Esophagus squamous epithelium (tissue), 5 donors: ENCODE data around the gene RAB44. TPM values are rescaled to one million over a fixed set of nuclear protein-coding genes. Genes with fewer than 3 reads are reported as not detected.

Experiments
- DNase-seq: peaks from one replicate; lab custom pipeline; 2025; lab: John Stamatoyannopoulos, UW
- H3K27ac ChIP-seq, 4 donors: fragments of 200-600 bp; sonication (generic); one replicate each; pipeline ENCODE4 v1.5.1; 2016 to 2019; ENCODE audit warnings: mild to moderate bottlenecking in 1 of 4
- H3K27me3 ChIP-seq, 4 donors: fragments of 200-600 bp; sonication (generic); 1 replicate in 3 of 4; 2 replicates in 1 of 4; pipeline versions ENCODE4 v1.5.1 to v1.6.0; 2017 to 2021; ENCODE audit warnings: antibody characterized with exemption in 1 of 4
- H3K36me3 ChIP-seq, 3 donors: fragments of 200-600 bp; sonication (generic); one replicate each; pipeline ENCODE4 v1.5.1; 2016 to 2019
- H3K4me1 ChIP-seq, 3 donors: fragments of 200-600 bp; sonication (generic); one replicate each; pipeline ENCODE4 v1.5.1; 2017 to 2019
- H3K4me3 ChIP-seq, 4 donors: fragments of 200-600 bp; sonication (generic); 1 replicate in 3 of 4; 2 replicates in 1 of 4; pipeline ENCODE4 v1.5.1; 2016 to 2019; ENCODE audit warnings: mild to moderate bottlenecking in 2 of 4, moderate library complexity in 1 of 4
- H3K9me3 ChIP-seq, 3 donors: fragments of 200-600 bp; sonication (generic); one replicate each; pipeline ENCODE4 v1.5.1; 2016 to 2019
- POLR2A ChIP-seq, 4 donors: fragments of 450-650 bp; IDR thresholded peaks; one replicate each; pipeline ENCODE4 v1.6.1; 2017; ENCODE audit warnings: antibody characterized with exemption in 4 of 4, mild to moderate bottlenecking in 4 of 4, moderate library complexity in 3 of 4
- WGBS, 2 donors: methylation state at CpG; one replicate each; pipeline ENCODE4 v1.1.5; 2018; 5-methylcytosine and 5-hydroxymethylcytosine counted together
- intact Hi-C: fragments of 100-400 bp; cut with DNase I; formaldehyde crosslinking; loops from one replicate; pipeline ENCODE4 v1.15.0; 2022
- total RNA-seq, 4 donors: library from RNA; depleted of rRNA; stranded (reverse); fragments of >200 nt; gene quantifications; one replicate each; pipeline ENCODE4 v1.1.0, GENCODE V29; 2016
- TF ChIP-seq, protein P1 (sequence below), 6 experiments: fragments of 450-650 bp in 4 of 6; fragments of 200-600 bp in 2 of 6; sonication (generic) in 2 of 6; IDR thresholded peaks; one replicate each; pipeline ENCODE4 v1.5.1; 2016 to 2019; ENCODE audit warnings: antibody characterized with exemption in 6 of 6, mild to moderate bottlenecking in 4 of 6, moderate library complexity in 4 of 6
- donor health status: DM: yes; HTN: yes; CAD: no.

Gene RAB44
- total RNA-seq, 4 donors from 2014 or later, result 0.11 to 0.76 (median 0.18) TPM; not detected in 1

DNA sequence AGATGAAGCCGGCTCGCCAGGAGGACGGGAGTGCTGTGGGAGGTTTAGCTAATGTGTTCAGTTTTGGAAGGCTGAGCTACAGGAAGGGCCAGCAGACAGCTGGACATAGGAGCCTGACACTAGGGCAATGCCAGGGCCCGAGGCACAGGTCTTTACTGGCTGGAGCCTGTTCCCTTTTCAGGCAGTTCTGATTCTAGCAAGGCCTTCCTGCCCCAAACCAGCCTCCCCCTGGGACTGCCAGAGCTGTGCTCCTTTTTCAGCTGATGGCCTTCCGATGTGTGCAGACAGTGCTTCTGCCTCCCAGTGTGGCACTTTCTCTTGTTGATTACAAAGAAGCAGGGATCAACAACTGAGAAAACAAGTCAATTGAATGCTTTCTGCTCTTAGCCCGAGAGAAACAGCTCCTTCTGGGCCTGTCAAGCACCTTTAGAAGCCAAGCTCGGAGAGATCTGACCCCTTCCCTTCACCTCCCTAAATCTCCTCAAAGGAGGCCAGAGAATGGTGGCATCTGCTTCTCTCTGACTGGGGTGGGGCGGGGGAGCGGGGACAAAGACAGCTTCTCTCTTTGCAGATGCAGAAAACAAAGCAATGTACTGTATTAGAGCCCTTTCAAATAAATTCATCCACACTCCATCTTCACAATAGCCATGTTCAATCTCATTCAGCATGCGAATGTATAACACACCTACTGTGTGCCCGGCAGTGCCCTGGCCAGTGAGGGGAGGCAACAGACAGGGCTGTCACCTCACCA lies 63.2 kb downstream of the RAB44 start:
- Histone ChIP-seq H3K27me3 (no peaks in the 10 kb centered on the region), H3K9me3 (no peaks in the 10 kb centered on the region), H3K36me3 (no peaks in the 10 kb centered on the region), H3K27ac (no peak overlapping the region), H3K4me1 (peaks cover 18 to 42% (median 25%) of the 10 kb centered on the region in 3 donors), H3K4me3 (no peak overlapping the region)
- intact Hi-C loops, result loop anchor here (10.0 kb wide), 1 partner anchor 444 kb away; no protein-coding TSS in a partner anchor
- no peak for TF ChIP-seq POLR2A (IDR thresholded peaks at IDR 0.05)
- TF ChIP-seq, protein P1, sequence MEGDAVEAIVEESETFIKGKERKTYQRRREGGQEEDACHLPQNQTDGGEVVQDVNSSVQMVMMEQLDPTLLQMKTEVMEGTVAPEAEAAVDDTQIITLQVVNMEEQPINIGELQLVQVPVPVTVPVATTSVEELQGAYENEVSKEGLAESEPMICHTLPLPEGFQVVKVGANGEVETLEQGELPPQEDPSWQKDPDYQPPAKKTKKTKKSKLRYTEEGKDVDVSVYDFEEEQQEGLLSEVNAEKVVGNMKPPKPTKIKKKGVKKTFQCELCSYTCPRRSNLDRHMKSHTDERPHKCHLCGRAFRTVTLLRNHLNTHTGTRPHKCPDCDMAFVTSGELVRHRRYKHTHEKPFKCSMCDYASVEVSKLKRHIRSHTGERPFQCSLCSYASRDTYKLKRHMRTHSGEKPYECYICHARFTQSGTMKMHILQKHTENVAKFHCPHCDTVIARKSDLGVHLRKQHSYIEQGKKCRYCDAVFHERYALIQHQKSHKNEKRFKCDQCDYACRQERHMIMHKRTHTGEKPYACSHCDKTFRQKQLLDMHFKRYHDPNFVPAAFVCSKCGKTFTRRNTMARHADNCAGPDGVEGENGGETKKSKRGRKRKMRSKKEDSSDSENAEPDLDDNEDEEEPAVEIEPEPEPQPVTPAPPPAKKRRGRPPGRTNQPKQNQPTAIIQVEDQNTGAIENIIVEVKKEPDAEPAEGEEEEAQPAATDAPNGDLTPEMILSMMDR (IDR thresholded peaks at IDR 0.05), result no peak
- 87 to 96% methylated on average over 5 to 7 of the region's 11 CpGs for WGBS, 2 donors
- no peak for DNase-seq

GRCh38 chr6:36762123-36762522 lies 64.5 kb downstream of the RAB44 start:
- intact Hi-C loops, result loop anchor here (10.0 kb wide), 1 partner anchor 443 kb away; no protein-coding TSS in a partner anchor
- Histone ChIP-seq H3K4me3 (no peak overlapping the region), H3K9me3 (no peaks in the 10 kb centered on the region), H3K27ac (no peak overlapping the region), H3K36me3 (no peaks in the 10 kb centered on the region), H3K27me3 (no peaks in the 10 kb centered on the region), H3K4me1 (peaks cover 10 to 36% (median 13%) of the 10 kb centered on the region in 3 donors)
- 88 to 93% methylated on average over 9 to 11 of the region's 11 CpGs for whole genome bisulfite sequencing, 2 donors
- no peak for TF ChIP-seq POLR2A (IDR thresholded peaks at IDR 0.05)
- TF ChIP-seq, protein P1 (IDR thresholded peaks at IDR 0.05), result no peak
- DNase-seq, result no peak

DNA sequence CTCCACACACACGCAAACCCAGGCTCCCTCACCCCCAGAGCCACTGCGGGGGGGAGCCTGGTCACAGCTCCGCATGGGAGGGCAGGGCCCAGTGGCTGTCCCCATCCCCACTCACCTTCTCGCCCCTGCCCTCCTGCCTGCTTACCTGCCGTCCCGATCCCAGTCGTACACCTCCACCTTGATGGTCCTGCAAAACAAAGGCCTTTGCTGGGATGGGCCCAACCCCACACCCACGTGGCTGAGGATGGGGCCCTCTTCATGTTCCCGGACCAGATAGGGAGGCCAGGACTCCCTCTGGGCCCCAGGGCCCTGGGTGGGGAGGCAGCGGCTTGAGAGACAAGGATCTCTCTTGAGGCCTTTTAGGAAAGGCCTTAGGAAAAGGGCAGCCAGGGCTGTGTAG lies 67.6 kb downstream of the RAB44 start:
- no peak for DNase-seq
- H3K27me3 ChIP-seq, result no peaks in the 10 kb centered on the region
- H3K36me3 ChIP-seq, result no peaks in the 10 kb centered on the region
- no peaks in the 10 kb centered on the region for H3K9me3 ChIP-seq
- no peak overlapping the region for H3K4me3 ChIP-seq
- no peak overlapping the region for H3K27ac ChIP-seq
- no CpG with 5 or more reads among the region's 10 CpGs for WGBS, 2 donors
- peaks cover 0 to 34% (median 18%) of the 10 kb centered on the region in 3 donors for H3K4me1 ChIP-seq
- intact Hi-C loops, result loop anchor here (5.0 to 10.0 kb wide), 2 partner anchors 82 to 440 kb away; no protein-coding TSS in a partner anchor
- TF ChIP-seq, protein P1 (IDR thresholded peaks at IDR 0.05), result no peak
- TF ChIP-seq POLR2A (IDR thresholded peaks at IDR 0.05), result no peak

DNA sequence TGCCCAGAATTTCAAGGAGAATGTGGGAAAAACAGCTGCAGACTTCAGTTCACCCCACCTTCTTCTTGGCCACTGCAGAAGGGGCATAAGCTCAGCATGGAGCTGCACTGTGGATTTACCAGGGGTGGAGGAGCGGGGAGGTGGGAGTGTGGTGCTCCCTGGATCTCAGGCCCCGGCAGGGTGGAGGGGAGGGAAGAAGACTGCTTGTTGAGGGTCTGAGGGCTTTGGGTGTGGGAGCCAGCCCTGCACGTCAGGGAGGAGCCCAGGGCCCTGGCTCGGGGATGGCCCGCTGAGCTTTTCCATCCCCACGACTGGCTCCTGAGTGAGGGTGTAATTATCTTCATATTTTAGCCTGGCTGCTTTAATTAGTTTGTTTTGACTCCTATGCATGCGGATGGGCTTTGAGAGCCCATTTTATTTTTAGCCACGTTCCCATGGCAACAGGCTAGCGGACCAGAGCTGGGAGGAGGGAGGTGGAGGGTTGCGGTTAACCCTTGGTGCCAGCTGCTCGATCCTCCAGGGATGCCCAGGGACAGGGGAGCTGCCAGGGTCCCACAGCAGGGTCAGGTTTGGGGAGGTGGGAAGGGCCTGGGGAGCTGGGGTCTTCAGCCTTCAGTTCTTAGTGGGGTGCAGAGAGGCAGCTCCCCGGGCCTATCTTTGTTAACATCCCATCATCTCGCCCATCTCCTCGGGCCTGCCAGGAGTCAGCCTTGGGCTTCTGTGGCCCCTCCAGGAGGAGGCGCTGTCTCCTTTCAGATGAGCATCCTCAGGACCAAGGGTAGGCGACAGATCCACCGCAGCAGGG lies 68.2 kb downstream of the RAB44 start:
- 15 to 55% methylated on average over 5 to 7 of the region's 17 CpGs for WGBS, 2 donors
- H3K9me3 ChIP-seq, result no peaks in the 10 kb centered on the region
- intact Hi-C loops, result loop anchor here (5.0 to 10.0 kb wide), 2 partner anchors 82 to 439 kb away; no protein-coding TSS in a partner anchor
- TF ChIP-seq, protein P1 (IDR thresholded peaks at IDR 0.05), result peak; percentile 70 to 96 (median 92)
- no peak for TF ChIP-seq POLR2A (IDR thresholded peaks at IDR 0.05)
- H3K27me3 ChIP-seq, result no peaks in the 10 kb centered on the region
- no peak for DNase-seq
- no peak overlapping the region for H3K4me3 ChIP-seq
- H3K27ac ChIP-seq, result peak overlapping the region in 1 of 4 donors; percentile 22
- H3K4me1 ChIP-seq, result peaks cover 0 to 38% (median 18%) of the 10 kb centered on the region in 3 donors
- no peaks in the 10 kb centered on the region for H3K36me3 ChIP-seq
